ENCODE measurements around the gene ELFN1. TPM values are rescaled to one million over a fixed set of nuclear protein-coding genes. Genes with fewer than 3 reads are reported as not detected.
A peak's percentile ranks its signal among the peaks of the same experiment; 100 is the strongest.

ELFN1 gene
- total and polyA plus RNA-seq, 4 donors, result 7.8 to 28.4 (median 16.3) TPM

DNA sequence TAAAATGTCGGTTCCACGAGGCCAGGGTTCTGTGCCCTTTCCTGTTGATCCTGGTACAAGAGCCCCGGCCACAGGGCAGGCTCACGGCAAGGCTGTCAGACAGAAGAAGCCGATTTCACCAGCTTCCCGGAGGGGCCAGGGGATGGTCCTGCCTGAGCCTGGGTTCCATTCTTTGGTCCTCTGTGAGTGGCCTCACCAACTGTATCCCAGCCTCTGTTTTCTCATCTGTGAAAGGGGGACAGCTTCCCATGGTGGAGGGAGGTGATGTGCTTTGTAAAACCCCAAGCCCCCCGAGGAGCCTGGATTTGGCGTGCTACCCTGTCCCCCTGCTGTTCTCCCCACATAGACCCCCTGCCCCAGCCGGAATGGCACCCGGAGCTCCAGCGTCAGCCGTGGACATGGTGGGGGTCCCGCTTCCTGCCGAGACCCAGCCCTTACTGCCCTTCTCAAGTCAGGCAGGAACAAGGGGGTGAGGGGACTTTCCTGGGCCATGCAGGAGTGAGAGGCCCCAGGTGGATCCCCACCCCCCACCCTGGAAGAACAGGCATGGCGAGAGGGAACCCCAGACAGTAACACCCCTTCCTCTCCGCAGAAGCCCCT is 28.3 kb upstream of the ELFN1 start:
- no peak overlapping the region for H3K27ac ChIP-seq (ENCODE audit: low read depth, low read length)
- no peak overlapping the region for H3K4me3 ChIP-seq (ENCODE audit: low read depth, low read length)
- 79% methylated on average over 10 of the region's 16 CpGs for WGBS (ENCODE audit: insufficient coverage)

DNA sequence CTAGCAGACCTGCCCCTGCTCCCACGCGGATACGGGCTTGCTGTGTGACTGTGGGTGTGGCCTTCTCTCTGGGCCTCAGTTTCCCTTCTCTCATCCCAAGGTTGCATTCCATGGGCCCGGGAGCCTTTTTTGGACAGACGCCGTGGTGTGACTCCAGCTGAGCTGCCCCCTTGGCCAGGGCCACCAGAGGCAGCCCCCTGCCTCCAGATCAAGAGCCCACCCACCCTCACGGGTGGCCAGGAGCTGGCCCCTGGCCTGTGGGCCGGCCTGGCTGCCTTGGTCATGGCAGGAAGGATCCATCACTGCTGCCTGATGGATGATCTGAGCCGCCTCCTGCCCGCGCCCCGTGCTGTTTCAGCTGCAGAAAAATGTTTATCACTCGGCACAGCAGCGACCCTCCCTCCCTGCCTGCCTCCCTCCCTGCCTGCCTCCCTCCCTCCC is 27.8 kb upstream of the ELFN1 start:
- H3K4me3 ChIP-seq (ENCODE audit: low read depth, low read length), result no peak overlapping the region
- H3K36me3 ChIP-seq (ENCODE audit: control insufficient read depth, insufficient read depth, low read length), result no peaks in the 10 kb centered on the region
- WGBS (ENCODE audit: insufficient coverage), result 58% methylated on average over 8 of the region's 14 CpGs
- DNase-seq (ENCODE audit: low read depth in 4 of 6, low spot score in 6 of 6), result peak in 1 of 6 donors; percentile 73
- H3K9me3 ChIP-seq (ENCODE audit: control insufficient read depth, insufficient read depth, low read length), result no peaks in the 10 kb centered on the region
- H3K27me3 ChIP-seq (ENCODE audit: control insufficient read depth, insufficient read depth, low read length), result no peaks in the 10 kb centered on the region
- H3K27ac ChIP-seq (ENCODE audit: low read depth, low read length), result no peak overlapping the region
- H3K4me1 ChIP-seq (ENCODE audit: control insufficient read depth, insufficient read depth, low read length), result peaks cover 24% of the 10 kb centered on the region

More for the DNA sequence above, 28.3 kb upstream of the ELFN1 start:
- Histone ChIP-seq H3K9me3 (ENCODE audit: control insufficient read depth, insufficient read depth, low read length) (no peaks in the 10 kb centered on the region), H3K27me3 (ENCODE audit: control insufficient read depth, insufficient read depth, low read length) (no peaks in the 10 kb centered on the region), H3K36me3 (ENCODE audit: control insufficient read depth, insufficient read depth, low read length) (no peaks in the 10 kb centered on the region), H3K4me1 (ENCODE audit: control insufficient read depth, insufficient read depth, low read length) (peaks cover 18% of the 10 kb centered on the region)
- no peak for DNase-seq (ENCODE audit: low read depth in 4 of 6, low spot score in 6 of 6)

DNA sequence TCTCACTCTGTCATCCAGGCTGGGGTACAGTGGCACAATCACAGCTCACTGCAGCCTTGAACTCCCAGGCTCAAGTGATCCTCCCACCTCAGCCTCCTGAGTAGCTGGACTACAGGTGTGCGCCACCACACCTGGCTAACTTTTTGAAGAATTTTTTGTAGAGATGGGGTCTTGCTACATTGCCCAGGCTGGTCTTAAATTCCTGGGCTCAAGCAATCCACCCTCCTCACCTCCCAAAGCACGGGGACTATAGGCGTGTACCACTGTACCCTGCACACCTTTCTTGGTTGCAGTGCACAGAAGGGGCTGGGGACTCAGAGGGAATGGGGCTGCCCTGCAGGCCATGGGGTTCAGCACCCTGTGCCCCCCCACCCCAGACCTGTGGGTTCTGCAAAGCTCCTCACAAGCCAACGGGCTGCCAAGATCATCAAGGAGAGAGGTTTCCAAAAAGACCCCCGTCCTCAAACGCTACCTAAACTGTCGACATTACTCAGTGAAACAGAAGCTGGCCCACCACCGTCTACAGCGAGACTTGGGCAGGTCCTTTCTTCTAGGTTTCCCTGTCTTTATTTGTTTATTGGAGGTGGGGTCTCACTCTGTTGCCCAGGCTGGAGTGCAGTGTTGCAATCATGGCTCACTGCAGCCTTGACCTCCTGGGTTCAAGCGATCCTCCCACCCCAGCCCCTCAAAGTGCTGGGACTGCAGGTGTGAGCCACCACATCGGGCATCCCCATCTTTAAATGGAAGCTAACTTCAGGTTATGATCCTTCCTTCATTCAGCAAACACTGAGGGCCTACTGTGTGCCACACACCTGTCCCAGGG is 26.6 kb upstream of the ELFN1 start:
- Histone ChIP-seq H3K4me1 (ENCODE audit: control insufficient read depth, insufficient read depth, low read length) (peaks cover 35% of the 10 kb centered on the region), H3K36me3 (ENCODE audit: control insufficient read depth, insufficient read depth, low read length) (no peaks in the 10 kb centered on the region), H3K4me3 (ENCODE audit: low read depth, low read length) (no peak overlapping the region), H3K27ac (ENCODE audit: low read depth, low read length) (no peak overlapping the region), H3K9me3 (ENCODE audit: control insufficient read depth, insufficient read depth, low read length) (no peaks in the 10 kb centered on the region), H3K27me3 (ENCODE audit: control insufficient read depth, insufficient read depth, low read length) (no peaks in the 10 kb centered on the region)
- WGBS (ENCODE audit: insufficient coverage), result 96% methylated on average over 9 of the region's 11 CpGs
- no peak for DNase-seq (ENCODE audit: low read depth in 4 of 6, low spot score in 6 of 6)

DNA sequence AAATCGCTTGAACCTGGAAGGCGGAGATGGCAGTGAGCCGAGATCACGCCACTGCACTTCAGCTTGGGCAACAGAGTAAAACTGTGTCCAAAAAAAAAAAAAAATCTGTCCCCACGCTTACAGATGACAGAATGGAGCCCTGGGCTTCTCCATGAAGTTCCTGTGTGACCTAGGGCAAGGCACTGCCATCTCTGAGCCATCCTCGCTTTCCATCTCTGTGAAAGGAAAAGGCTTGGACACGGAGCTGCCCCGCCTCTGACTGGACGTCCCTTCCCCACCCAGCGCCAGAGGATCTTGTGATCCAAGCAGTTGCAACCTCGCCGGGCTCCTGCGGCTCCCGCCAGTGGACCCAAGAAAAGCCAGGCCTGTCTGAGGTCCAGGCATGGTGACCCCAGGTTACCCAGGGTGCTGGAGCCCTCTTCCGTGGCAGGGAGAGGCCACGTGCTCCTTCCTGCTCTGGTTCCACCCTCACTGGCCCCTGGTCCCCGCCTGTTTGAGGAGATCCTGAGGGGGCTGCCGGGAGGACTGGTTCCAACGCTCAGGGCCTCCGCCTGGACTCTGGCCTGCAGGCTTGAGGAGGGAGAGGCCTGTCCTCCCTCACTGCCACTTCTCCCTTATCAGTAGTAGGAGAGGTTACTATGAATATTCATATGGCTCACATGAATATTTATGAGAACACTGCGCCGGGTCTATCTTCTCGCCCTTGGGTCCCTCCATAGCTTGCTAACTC is 25.6 kb upstream of the ELFN1 start:
- Histone ChIP-seq H3K36me3 (ENCODE audit: control insufficient read depth, insufficient read depth, low read length) (no peaks in the 10 kb centered on the region), H3K27ac (ENCODE audit: low read depth, low read length) (no peak overlapping the region), H3K9me3 (ENCODE audit: control insufficient read depth, insufficient read depth, low read length) (no peaks in the 10 kb centered on the region), H3K4me3 (ENCODE audit: low read depth, low read length) (no peak overlapping the region), H3K27me3 (ENCODE audit: control insufficient read depth, insufficient read depth, low read length) (no peaks in the 10 kb centered on the region), H3K4me1 (ENCODE audit: control insufficient read depth, insufficient read depth, low read length) (peaks cover 35% of the 10 kb centered on the region)
- DNase-seq (ENCODE audit: low read depth in 4 of 6, low spot score in 6 of 6), result no peak
- 85% methylated on average over 21 of the region's 23 CpGs for WGBS (ENCODE audit: insufficient coverage)

DNA sequence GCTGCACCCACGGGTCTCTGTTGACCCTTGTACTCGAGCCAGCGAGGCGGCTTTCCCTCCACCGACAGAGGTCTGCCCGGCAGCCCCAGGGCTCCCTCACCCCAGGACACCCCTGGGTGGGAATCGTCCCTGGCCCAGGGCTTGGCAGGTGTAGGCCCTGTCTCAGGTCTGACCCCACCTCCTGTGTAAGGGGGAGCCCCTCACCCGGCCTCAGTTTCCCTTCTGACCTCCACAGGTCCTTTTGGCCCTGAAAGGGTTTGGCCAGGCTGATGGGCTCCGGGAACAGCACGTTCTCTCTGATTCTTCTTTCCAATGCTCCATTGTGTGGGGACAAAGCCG is 25.0 kb upstream of the ELFN1 start:
- Histone ChIP-seq H3K27me3 (ENCODE audit: control insufficient read depth, insufficient read depth, low read length) (no peaks in the 10 kb centered on the region), H3K4me3 (ENCODE audit: low read depth, low read length) (no peak overlapping the region), H3K27ac (ENCODE audit: low read depth, low read length) (no peak overlapping the region), H3K36me3 (ENCODE audit: control insufficient read depth, insufficient read depth, low read length) (no peaks in the 10 kb centered on the region), H3K9me3 (ENCODE audit: control insufficient read depth, insufficient read depth, low read length) (no peaks in the 10 kb centered on the region), H3K4me1 (ENCODE audit: control insufficient read depth, insufficient read depth, low read length) (peaks cover 35% of the 10 kb centered on the region)
- 81% methylated on average over 11 of the region's 11 CpGs for WGBS (ENCODE audit: insufficient coverage)
- DNase-seq (ENCODE audit: low read depth in 4 of 6, low spot score in 6 of 6), result no peak

DNA sequence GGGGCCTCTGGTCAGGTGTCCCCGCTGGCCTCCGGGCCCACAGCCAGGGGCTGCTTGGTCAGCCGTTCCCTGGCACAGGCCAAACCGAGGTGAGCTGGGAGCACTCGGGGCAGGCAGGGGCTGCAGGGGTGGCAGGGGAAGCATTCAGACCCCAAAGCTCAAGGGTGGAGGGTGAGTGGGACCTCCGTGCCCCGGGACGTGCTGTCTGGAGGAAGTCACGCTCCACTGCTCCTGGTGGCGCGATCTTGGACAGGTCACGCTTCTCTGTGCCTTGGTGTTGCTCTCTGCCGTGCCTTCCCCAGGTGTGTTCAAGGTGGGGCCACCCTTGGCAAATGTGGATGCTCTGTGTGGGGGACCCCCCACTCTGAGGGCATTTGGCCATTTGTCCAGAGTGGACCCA is 24.6 kb upstream of the ELFN1 start:
- no peak for DNase-seq (ENCODE audit: low read depth in 4 of 6, low spot score in 6 of 6)
- peaks cover 35% of the 10 kb centered on the region for H3K4me1 ChIP-seq (ENCODE audit: control insufficient read depth, insufficient read depth, low read length)
- no peaks in the 10 kb centered on the region for H3K27me3 ChIP-seq (ENCODE audit: control insufficient read depth, insufficient read depth, low read length)
- no peaks in the 10 kb centered on the region for H3K9me3 ChIP-seq (ENCODE audit: control insufficient read depth, insufficient read depth, low read length)
- no peak overlapping the region for H3K4me3 ChIP-seq (ENCODE audit: low read depth, low read length)
- H3K36me3 ChIP-seq (ENCODE audit: control insufficient read depth, insufficient read depth, low read length), result no peaks in the 10 kb centered on the region
- no peak overlapping the region for H3K27ac ChIP-seq (ENCODE audit: low read depth, low read length)
- WGBS (ENCODE audit: insufficient coverage), result 93% methylated on average over 10 of the region's 13 CpGs

DNA sequence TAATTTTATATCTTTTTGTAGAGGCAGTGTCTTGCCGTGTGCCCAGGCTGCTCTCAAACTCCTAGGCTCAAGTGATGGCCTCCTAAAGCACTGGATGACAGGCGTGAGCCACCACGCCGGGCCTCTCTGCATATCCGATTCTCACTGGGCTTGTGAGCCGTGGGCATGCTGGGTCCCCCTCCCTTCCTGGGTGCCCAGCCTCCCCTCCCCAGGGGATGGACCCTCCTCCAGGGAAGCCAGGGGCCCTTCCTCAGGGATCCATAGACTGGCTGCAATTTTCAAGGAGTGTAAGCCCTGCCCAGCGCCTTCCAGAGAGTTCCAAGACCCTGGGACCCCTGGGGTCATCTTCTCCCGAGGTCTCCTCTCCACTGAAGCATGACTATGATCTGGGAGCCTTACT is 23.7 kb upstream of the ELFN1 start:
- Histone ChIP-seq H3K9me3 (ENCODE audit: control insufficient read depth, insufficient read depth, low read length) (no peaks in the 10 kb centered on the region), H3K27me3 (ENCODE audit: control insufficient read depth, insufficient read depth, low read length) (no peaks in the 10 kb centered on the region), H3K36me3 (ENCODE audit: control insufficient read depth, insufficient read depth, low read length) (no peaks in the 10 kb centered on the region), H3K27ac (ENCODE audit: low read depth, low read length) (no peak overlapping the region), H3K4me3 (ENCODE audit: low read depth, low read length) (no peak overlapping the region), H3K4me1 (ENCODE audit: control insufficient read depth, insufficient read depth, low read length) (peaks cover 35% of the 10 kb centered on the region)
- 83% methylated on average over 8 of the region's 8 CpGs for WGBS (ENCODE audit: insufficient coverage)
- DNase-seq (ENCODE audit: low read depth in 4 of 6, low spot score in 6 of 6), result no peak

DNA sequence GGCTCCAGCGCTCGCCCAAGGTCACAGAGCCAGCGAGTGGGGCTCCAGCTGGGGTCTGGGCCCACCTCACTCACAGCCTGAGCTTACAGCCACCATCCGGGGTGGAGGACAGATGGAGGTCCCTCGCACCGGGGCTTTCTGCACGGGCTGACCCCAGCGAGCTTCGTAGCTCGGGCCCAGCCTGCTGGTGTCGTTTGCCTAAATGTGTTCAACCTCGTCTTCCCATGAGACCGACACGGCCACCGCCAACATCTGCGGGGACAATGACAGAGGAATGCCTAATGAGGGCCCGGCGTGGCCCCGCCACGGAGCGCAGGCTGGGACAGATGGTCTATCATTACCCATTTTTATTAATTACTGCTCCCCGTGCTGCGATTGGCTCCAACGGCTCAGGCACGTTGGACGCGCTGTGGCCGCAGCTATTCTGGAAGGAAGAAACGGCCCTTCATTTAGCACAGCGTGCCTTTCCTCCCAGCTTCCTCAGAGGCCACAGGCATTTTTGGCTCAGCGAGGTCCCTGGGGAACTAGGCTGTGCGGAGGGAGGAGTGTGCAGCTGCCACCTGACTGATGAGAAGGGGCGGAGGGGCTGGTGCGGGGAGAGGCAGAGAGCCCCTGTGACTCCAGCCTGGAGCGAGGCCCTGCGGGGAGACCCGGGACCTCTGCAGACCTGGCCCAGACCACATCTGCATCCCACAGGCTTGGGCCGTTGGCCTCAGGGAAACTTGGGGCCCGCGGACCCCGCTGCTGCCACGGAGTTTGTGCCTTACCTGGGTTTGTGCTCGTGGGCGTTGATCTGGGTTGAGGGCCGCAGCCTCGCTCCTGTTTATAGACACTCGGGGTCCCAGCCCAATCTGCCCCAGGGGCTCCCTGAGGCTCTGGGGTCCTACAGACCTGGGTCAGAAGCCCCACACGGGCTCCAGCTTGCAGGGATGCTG is 22.9 kb upstream of the ELFN1 start:
- peaks cover 28% of the 10 kb centered on the region for H3K4me1 ChIP-seq (ENCODE audit: control insufficient read depth, insufficient read depth, low read length)
- no peak overlapping the region for H3K27ac ChIP-seq (ENCODE audit: low read depth, low read length)
- no peaks in the 10 kb centered on the region for H3K27me3 ChIP-seq (ENCODE audit: control insufficient read depth, insufficient read depth, low read length)
- 41% methylated on average over 48 of the region's 48 CpGs for WGBS (ENCODE audit: insufficient coverage)
- no peak overlapping the region for H3K4me3 ChIP-seq (ENCODE audit: low read depth, low read length)
- H3K9me3 ChIP-seq (ENCODE audit: control insufficient read depth, insufficient read depth, low read length), result no peaks in the 10 kb centered on the region
- DNase-seq (ENCODE audit: low read depth in 4 of 6, low spot score in 6 of 6), result peak in 2 of 6 donors; percentile 65 to 91
- no peaks in the 10 kb centered on the region for H3K36me3 ChIP-seq (ENCODE audit: control insufficient read depth, insufficient read depth, low read length)
